AG20443 (cell line): Measurements from ENCODE around the gene FKBP8.

Source experiments
- DNase-seq: peaks from one replicate; pipeline ENCODE4 v3.0.0; 2012; ENCODE audit warnings: low spot score, mixed read lengths

FKBP8 gene

GRCh38 chr19:18502246-18502637 is 41.1 kb downstream of the FKBP8 start:
- DNase-seq = no peak

GRCh38 chr19:18501832-18502231 is 41.5 kb downstream of the FKBP8 start:
- no peak for DNase-seq

GRCh38 chr19:18501351-18501750 is 42.0 kb downstream of the FKBP8 start:
- DNase-seq = no peak

GRCh38 chr19:18500799-18501198 is 42.6 kb downstream of the FKBP8 start:
- no peak for DNase-seq

GRCh38 chr19:18500376-18500775 is 43.0 kb downstream of the FKBP8 start:
- no peak for DNase-seq

GRCh38 chr19:18499055-18499775 is 44.2 kb downstream of the FKBP8 start:
- no peak for DNase-seq

GRCh38 chr19:18496980-18497256 is 46.5 kb downstream of the FKBP8 start:
- DNase-seq = no peak

- DNase-seq = peak; percentile 65
These were observed 47.0 kb downstream of the FKBP8 start for GRCh38 chr19:18496167-18496979.

- no peak for DNase-seq
These were observed 48.0 kb downstream of the FKBP8 start for GRCh38 chr19:18495204-18495911.

- peak; percentile 61 for DNase-seq
These were observed 49.1 kb downstream of the FKBP8 start for GRCh38 chr19:18494267-18494607.

GRCh38 chr19:18493440-18494266 is 49.7 kb downstream of the FKBP8 start:
- DNase-seq = no peak

GRCh38 chr19:18491995-18492953 is 51.1 kb downstream of the FKBP8 start:
- DNase-seq = no peak

GRCh38 chr19:18490728-18491127 is 52.6 kb downstream of the FKBP8 start:
- no peak for DNase-seq

- no peak for DNase-seq
These were observed 53.7 kb downstream of the FKBP8 start for GRCh38 chr19:18489627-18490184.

GRCh38 chr19:18488838-18489626 is 54.3 kb downstream of the FKBP8 start:
- no peak for DNase-seq

- peak; percentile 86 for DNase-seq
These were observed 55.0 kb downstream of the FKBP8 start for GRCh38 chr19:18488403-18488723.

GRCh38 chr19:18487576-18488402 is 55.6 kb downstream of the FKBP8 start:
- no peak for DNase-seq

GRCh38 chr19:18486746-18487145 is 56.6 kb downstream of the FKBP8 start:
- DNase-seq = no peak

GRCh38 chr19:18484992-18485391 is 58.4 kb downstream of the FKBP8 start:
- no peak for DNase-seq
